ENCODE results near the gene AFAP1. TPM values are rescaled to one million over a fixed set of nuclear protein-coding genes. Genes with fewer than 3 reads are reported as not detected.

Gene AFAP1
- total and polyA plus RNA-seq, 2 of the 8 experiments (the other 6 are each of a cell fraction or from before 2014, with no cell fraction given) = 3.6 to 18.2 TPM

- TF ChIP-seq EP300 (IDR thresholded peaks at IDR 0.05; ENCODE audit: borderline replicate concordance in 1 of 2, low read depth in 2 of 2, low read length in 2 of 2) = no peak
- TF ChIP-seq TCF12 (IDR thresholded peaks at IDR 0.05; ENCODE audit: low read depth, low read length) = no peak
- no peak for TF ChIP-seq SIX5 (IDR thresholded peaks at IDR 0.05; ENCODE audit: low read depth, low read length)
These were observed 75.0 kb downstream of the AFAP1 start (continued) for GRCh38 chr4:7864685-7865084.

Measured in H1 (cell line).